ENCODE data around the gene ZNF761.
A peak's percentile ranks its signal among the peaks of the same experiment; 100 is the strongest.
"Not testable (repeated sequence)": the region's sequence is repeated elsewhere in the genome, so short reads cannot be mapped to it uniquely, and the experiment has no call there.

ZNF761 gene

DNA sequence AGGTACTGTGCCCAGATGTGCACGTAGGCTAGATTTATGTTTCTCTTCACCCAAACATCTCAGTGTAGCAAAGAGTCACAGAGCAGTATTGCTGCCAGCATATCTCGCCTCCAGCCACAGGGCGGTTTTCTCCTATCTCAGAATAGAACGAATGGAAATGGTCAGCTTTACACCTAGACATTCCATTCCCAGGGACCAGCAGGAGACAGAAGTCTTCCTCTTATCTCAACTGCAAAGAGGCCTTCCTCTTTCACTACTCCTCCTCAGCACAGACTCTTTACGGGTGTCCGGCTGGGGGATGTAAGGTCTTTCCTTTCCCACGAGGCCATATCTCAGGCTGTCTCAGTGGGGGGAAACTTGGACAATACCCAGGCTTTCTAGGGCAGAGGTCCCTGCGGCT lies 36.8 kb downstream of the ZNF761 start:
- H3K27ac Mint-ChIP-seq; DNase-seq (ENCODE audit: low spot score); H3K27me3 Mint-ChIP-seq (ENCODE audit: low read depth): not testable (repeated sequence)
- H3K9me3 Mint-ChIP-seq: peaks cover 52% of the 10 kb centered on the region
- H3K4me3 Mint-ChIP-seq: peak overlapping the region; percentile 85
- peaks cover 34% of the 10 kb centered on the region for H3K36me3 Mint-ChIP-seq (ENCODE audit: low read depth)
- H3K4me1 Mint-ChIP-seq (ENCODE audit: low read depth): peaks cover 14% of the 10 kb centered on the region

- no peak for DNase-seq (ENCODE audit: low spot score)
- H3K9me3 Mint-ChIP-seq: peaks cover 56% of the 10 kb centered on the region
- H3K27me3 Mint-ChIP-seq (ENCODE audit: low read depth): no peaks in the 10 kb centered on the region
- peaks cover 50% of the 10 kb centered on the region for H3K36me3 Mint-ChIP-seq (ENCODE audit: low read depth)
- peaks cover 12% of the 10 kb centered on the region for H3K4me1 Mint-ChIP-seq (ENCODE audit: low read depth)
- no peak overlapping the region for H3K4me3 Mint-ChIP-seq
- H3K27ac Mint-ChIP-seq: no peak overlapping the region
These were observed 40.1 kb downstream of the ZNF761 start for GRCh38 chr19:53471916-53472315.

- peaks cover 72% of the 10 kb centered on the region for H3K9me3 Mint-ChIP-seq
- not testable (repeated sequence) for H3K27ac Mint-ChIP-seq; H3K4me3 Mint-ChIP-seq; DNase-seq (ENCODE audit: low spot score); H3K4me1 Mint-ChIP-seq (ENCODE audit: low read depth); H3K27me3 Mint-ChIP-seq (ENCODE audit: low read depth)
- peaks cover 70% of the 10 kb centered on the region for H3K36me3 Mint-ChIP-seq (ENCODE audit: low read depth)
These were observed 43.0 kb downstream of the ZNF761 start for GRCh38 chr19:53474832-53475231.

DNA sequence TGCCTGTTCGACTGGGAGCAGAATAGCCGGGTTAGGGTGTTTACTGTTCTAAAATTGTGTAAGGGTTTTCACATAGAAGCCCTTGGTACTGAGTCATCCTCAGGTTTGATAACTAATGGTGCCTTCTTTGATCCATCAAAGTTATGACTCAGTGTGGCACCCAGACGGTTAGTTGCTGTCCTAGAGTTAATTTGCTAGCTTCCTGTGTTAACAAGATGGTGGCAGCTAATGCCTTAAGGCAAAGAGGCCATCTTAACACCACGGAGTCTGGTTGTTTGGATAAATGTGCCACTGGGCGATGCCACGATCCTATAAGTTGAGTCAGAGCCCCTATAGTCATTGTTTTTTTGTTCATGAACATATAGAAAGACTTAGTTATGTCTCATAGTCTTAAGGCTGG lies 43.7 kb downstream of the ZNF761 start:
- Mint-ChIP-seq H3K36me3 (ENCODE audit: low read depth) (peaks cover 74% of the 10 kb centered on the region), H3K9me3 (peaks cover 78% of the 10 kb centered on the region)
- H3K4me1 Mint-ChIP-seq (ENCODE audit: low read depth); H3K4me3 Mint-ChIP-seq; DNase-seq (ENCODE audit: low spot score); H3K27me3 Mint-ChIP-seq (ENCODE audit: low read depth); H3K27ac Mint-ChIP-seq: not testable (repeated sequence)

GRCh38 chr19:53483751-53484150 lies 52.0 kb downstream of the ZNF761 start:
- not testable (repeated sequence) for DNase-seq (ENCODE audit: low spot score); H3K4me3 Mint-ChIP-seq; H3K27me3 Mint-ChIP-seq (ENCODE audit: low read depth); H3K4me1 Mint-ChIP-seq (ENCODE audit: low read depth); H3K27ac Mint-ChIP-seq
- Mint-ChIP-seq H3K9me3 (peaks cover 73% of the 10 kb centered on the region), H3K36me3 (ENCODE audit: low read depth) (peaks cover 82% of the 10 kb centered on the region)

DNA sequence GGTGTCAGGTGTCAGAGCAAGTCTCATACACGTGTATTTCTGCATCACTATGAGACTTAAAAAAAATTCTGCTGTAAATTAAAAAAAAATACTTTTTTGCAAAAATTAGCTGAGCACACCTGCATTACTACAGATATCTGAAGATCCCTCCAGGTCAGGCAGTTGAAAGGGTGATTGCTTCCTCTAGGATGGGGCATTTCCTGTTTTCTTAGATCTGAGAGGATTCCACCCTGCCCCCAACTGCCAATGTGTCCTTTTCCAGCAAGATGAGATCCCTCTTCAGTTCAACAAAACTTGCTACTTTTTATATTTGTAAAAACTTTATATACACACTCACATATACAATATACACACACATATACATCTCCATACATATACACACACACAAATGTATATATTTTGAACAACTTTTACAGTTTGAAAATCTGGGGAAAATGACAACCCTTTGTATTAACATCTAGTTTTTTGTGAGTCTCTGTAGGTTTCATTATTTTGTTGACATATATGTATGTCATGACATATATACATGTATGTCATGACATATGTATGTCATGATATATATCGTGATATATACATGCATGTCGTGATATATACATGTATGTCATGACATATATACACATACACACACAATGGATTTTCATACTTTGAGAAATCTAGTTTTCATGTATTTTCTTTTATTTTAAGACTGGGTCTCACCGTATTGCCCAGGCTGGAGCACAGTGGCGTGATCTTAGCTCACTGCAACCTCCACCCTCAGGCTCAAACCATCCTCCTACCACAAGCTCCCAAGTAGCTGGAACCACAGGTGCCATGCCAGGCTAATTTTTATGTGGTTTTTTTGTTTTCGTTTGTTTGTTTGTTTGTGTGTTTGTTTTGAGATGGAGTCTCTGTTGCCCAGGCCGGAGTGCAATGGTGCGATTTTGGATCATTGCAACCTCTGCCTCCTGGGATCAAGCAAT lies 53.5 kb downstream of the ZNF761 start:
- Mint-ChIP-seq H3K9me3 (peaks cover 65% of the 10 kb centered on the region), H3K4me3 (no peak overlapping the region), H3K27ac (no peak overlapping the region), H3K4me1 (ENCODE audit: low read depth) (no peaks in the 10 kb centered on the region), H3K36me3 (ENCODE audit: low read depth) (peaks cover 76% of the 10 kb centered on the region), H3K27me3 (ENCODE audit: low read depth) (no peaks in the 10 kb centered on the region)
- DNase-seq (ENCODE audit: low spot score): no peak

DNA sequence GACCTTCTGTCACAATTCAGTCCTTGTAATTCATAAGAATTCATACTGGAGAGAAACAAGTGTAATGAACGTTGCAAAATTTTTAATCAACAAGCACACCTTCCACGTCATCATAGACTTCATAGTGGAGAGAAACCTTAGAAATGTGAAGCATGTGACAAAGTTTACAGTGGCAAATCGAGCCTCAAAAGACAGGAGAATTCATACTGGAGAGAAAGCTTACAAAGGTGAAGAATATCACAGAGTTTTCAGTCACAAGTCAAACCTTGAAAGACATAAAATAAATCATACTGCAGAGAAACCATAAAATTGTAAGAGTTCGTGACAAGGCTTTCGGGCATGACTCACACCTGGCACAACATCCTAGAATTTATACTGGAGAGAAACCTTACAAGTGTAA lies 60.4 kb downstream of the ZNF761 start:
- no peaks in the 10 kb centered on the region for H3K4me1 Mint-ChIP-seq (ENCODE audit: low read depth)
- no peaks in the 10 kb centered on the region for H3K27me3 Mint-ChIP-seq (ENCODE audit: low read depth)
- peaks cover 59% of the 10 kb centered on the region for H3K36me3 Mint-ChIP-seq (ENCODE audit: low read depth)
- H3K27ac Mint-ChIP-seq: no peak overlapping the region
- peaks cover 70% of the 10 kb centered on the region for H3K9me3 Mint-ChIP-seq
- no peak for DNase-seq (ENCODE audit: low spot score)
- no peak overlapping the region for H3K4me3 Mint-ChIP-seq

GRCh38 chr19:53497311-53498023 lies 65.7 kb downstream of the ZNF761 start:
- not testable (repeated sequence) for DNase-seq (ENCODE audit: low spot score); H3K27ac Mint-ChIP-seq; H3K4me3 Mint-ChIP-seq; H3K4me1 Mint-ChIP-seq (ENCODE audit: low read depth); H3K27me3 Mint-ChIP-seq (ENCODE audit: low read depth)
- H3K36me3 Mint-ChIP-seq (ENCODE audit: low read depth): peaks cover 15% of the 10 kb centered on the region
- H3K9me3 Mint-ChIP-seq: peaks cover 58% of the 10 kb centered on the region

- H3K36me3 Mint-ChIP-seq (ENCODE audit: low read depth): peaks cover 10% of the 10 kb centered on the region
- H3K4me3 Mint-ChIP-seq; DNase-seq (ENCODE audit: low spot score); H3K27me3 Mint-ChIP-seq (ENCODE audit: low read depth); H3K27ac Mint-ChIP-seq; H3K4me1 Mint-ChIP-seq (ENCODE audit: low read depth): not testable (repeated sequence)
- peaks cover 52% of the 10 kb centered on the region for H3K9me3 Mint-ChIP-seq
These were observed 66.2 kb downstream of the ZNF761 start for GRCh38 chr19:53498024-53498395.

DNA sequence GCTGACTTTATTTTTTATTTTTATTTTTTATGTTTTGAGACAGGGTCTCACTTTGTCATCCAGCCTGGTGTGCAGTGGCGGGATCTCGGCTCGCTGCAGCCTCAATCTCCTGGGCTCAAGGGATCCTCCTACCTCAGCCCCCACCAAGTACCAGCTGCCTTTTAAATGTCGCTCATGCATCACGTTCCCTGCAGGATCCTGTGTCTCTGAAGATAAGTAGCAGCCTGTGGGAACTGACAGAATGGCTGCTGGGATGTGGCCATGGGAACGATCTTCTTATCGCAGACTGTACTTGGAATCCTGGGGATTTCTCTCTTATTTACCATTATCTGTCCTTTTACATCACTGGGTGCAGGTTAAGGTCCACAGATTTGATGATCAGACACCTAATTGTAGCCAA lies 71.4 kb downstream of the ZNF761 start:
- H3K4me1 Mint-ChIP-seq (ENCODE audit: low read depth); H3K27me3 Mint-ChIP-seq (ENCODE audit: low read depth); H3K36me3 Mint-ChIP-seq (ENCODE audit: low read depth); H3K27ac Mint-ChIP-seq; H3K4me3 Mint-ChIP-seq; DNase-seq (ENCODE audit: low spot score): not testable (repeated sequence)
- H3K9me3 Mint-ChIP-seq: peaks cover 34% of the 10 kb centered on the region

DNA sequence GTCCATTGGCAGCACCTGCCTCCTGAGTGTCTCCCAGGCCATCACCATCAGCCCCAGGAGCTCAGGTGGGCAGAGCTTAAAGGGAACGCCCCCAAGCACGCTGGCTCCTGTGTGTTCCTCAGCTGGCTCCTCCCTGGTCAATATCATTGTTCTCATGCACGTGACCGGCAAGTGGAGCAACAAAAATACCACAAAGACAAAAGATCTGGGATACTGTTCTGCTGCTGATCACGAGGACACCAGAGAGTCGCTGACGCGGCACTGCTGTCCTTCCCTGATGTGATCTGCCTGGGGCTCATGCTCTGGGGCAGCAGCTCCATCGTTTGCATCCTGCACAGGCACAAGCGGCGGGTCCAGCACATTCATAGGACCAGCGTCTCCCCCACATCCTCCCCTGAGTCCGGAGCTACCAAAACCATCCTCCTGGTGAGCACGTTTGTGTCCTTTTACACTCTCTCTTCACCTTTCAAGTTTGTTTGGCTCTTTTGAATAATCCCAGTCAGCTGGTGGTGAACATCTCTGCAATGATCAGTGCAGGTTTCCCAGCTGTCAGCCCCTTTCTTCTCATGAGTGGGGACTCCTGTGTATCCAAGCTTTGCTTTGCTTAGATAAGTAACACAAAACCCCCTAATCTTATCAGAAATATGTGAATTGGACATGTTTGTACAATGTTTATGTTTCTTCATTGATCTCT lies 72.0 kb downstream of the ZNF761 start:
- not testable (repeated sequence) for DNase-seq (ENCODE audit: low spot score); H3K27me3 Mint-ChIP-seq (ENCODE audit: low read depth); H3K36me3 Mint-ChIP-seq (ENCODE audit: low read depth); H3K4me1 Mint-ChIP-seq (ENCODE audit: low read depth); H3K4me3 Mint-ChIP-seq; H3K27ac Mint-ChIP-seq
- peaks cover 34% of the 10 kb centered on the region for H3K9me3 Mint-ChIP-seq

DNA sequence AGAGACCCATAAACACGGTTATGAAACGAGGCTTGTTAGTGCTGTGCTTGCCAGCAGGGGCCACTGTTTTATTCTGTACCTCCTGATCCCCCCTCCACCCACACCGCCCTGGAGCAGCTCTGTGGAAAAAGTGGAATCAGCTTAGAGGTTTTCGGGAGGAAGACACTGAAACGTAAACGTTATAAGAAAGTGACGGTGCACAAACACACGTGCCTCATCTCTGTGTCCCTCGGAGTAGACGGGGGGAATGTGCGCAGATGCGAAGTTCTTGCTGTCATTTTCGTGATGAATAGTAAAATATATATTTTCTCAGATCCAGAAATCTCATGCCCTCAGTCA lies 72.5 kb downstream of the ZNF761 start:
- H3K4me3 Mint-ChIP-seq: not testable (repeated sequence)

DNA sequence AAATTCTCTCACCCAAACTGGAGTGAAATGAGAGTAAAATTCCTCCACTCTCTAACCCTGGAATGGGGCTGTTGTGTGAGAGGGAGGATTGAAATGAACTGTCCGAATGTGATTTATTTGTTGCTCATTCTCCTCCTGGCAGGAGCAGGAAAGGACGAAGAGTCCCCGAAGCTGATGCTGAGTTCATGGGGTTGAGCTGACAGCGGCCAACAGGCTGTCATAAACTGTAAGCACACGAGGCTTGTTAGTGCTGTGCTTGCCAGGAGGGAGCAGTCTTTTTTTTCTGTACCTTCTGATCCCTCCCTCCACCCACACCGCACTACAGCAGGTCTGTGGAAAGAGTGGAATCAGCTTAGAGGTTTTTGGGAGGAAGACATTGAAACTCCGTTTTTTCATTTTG lies 73.1 kb downstream of the ZNF761 start:
- H3K36me3 Mint-ChIP-seq (ENCODE audit: low read depth): peaks cover 2% of the 10 kb centered on the region
- H3K4me1 Mint-ChIP-seq (ENCODE audit: low read depth): no peaks in the 10 kb centered on the region
- H3K27ac Mint-ChIP-seq: no peak overlapping the region
- no peak for DNase-seq (ENCODE audit: low spot score)
- peaks cover 41% of the 10 kb centered on the region for H3K9me3 Mint-ChIP-seq
- no peak overlapping the region for H3K4me3 Mint-ChIP-seq
- H3K27me3 Mint-ChIP-seq (ENCODE audit: low read depth): no peaks in the 10 kb centered on the region

More for the DNA sequence above, 72.5 kb downstream of the ZNF761 start:
- H3K27ac Mint-ChIP-seq; H3K36me3 Mint-ChIP-seq (ENCODE audit: low read depth); H3K27me3 Mint-ChIP-seq (ENCODE audit: low read depth); DNase-seq (ENCODE audit: low spot score); H3K4me1 Mint-ChIP-seq (ENCODE audit: low read depth): not testable (repeated sequence)
- peaks cover 37% of the 10 kb centered on the region for H3K9me3 Mint-ChIP-seq

GRCh38 chr19:53506728-53507127 lies 74.9 kb downstream of the ZNF761 start:
- Mint-ChIP-seq H3K4me3 (no peak overlapping the region), H3K9me3 (peaks cover 30% of the 10 kb centered on the region)
- DNase-seq (ENCODE audit: low spot score): no peak

More at GRCh38 chr19:53506728-53507127, 74.9 kb downstream of the ZNF761 start:
- peaks cover 2% of the 10 kb centered on the region for H3K36me3 Mint-ChIP-seq (ENCODE audit: low read depth)
- H3K4me1 Mint-ChIP-seq (ENCODE audit: low read depth): no peaks in the 10 kb centered on the region
- no peak overlapping the region for H3K27ac Mint-ChIP-seq
- H3K27me3 Mint-ChIP-seq (ENCODE audit: low read depth): no peaks in the 10 kb centered on the region
